GM12878 (cell line): ENCODE data around the gene KIRREL1. TPM values are rescaled to one million over a fixed set of nuclear protein-coding genes. Genes with fewer than 3 reads are reported as not detected.

ENCODE experiments used
- ATAC-seq: fragments of 200-7000 bp; cut with Tn5 transposase; 3 replicates; pipeline ENCODE4 v1.9.1; 2020; ENCODE audit warnings: mild to moderate bottlenecking, moderate library complexity
- BruUV-seq: library from RNA; stranded (reverse); fragments of 400-500 nt; replicated peaks from 2 replicates; lab custom pipeline; 2021; lab: Mats Ljungman, UMichigan
- CTCF ChIA-PET: fragments of 300-600 bp; sonication (Branson Sonifier 250); formaldehyde crosslinking; extraction: SDS; loops from one replicate; lab custom pipeline; 2021; ENCODE audit warnings: inconsistent platforms; lab: Yijun Ruan, JAX
- POLR2A ChIA-PET: fragments of 350-600 bp; formaldehyde crosslinking; extraction: SDS; loops from one replicate; lab custom pipeline; 2021; ENCODE audit warnings: inconsistent platforms; lab: Charles Lee
- RAD21 ChIA-PET: fragments of 300-600 bp; sonication (Branson Sonifier 250); formaldehyde crosslinking; loops from one replicate; lab custom pipeline; 2023; ENCODE audit warnings: antibody characterized with exemption; ENCODE audit not compliant: unreplicated experiment; lab: Charles Lee
- SMC1A ChIA-PET: fragments of 300-600 bp; sonication (Branson Sonifier 250); formaldehyde crosslinking; loops from one replicate; lab custom pipeline; 2023; ENCODE audit not compliant: unreplicated experiment, uncharacterized antibody; lab: Charles Lee
- DNase-seq: peaks from one replicate; pipeline ENCODE4 v3.0.0-alpha.2; 2011; ENCODE audit warnings: low read depth, low spot score
- FAIRE-seq: peaks from 3 replicates; lab custom pipeline; 2011; peaks lifted over from hg19 to GRCh38; lab: Jason Lieb, UNC
- H2AFZ ChIP-seq: 2 replicates; pipeline ENCODE4 v1.6.0; 2011; ENCODE audit warnings: low read depth, low read length, control low read depth; ENCODE audit not compliant: control insufficient read depth
- H3K27ac ChIP-seq: 2 replicates; pipeline ENCODE4 v1.5.1; 2011; ENCODE audit warnings: control low read depth; ENCODE audit not compliant: control insufficient read depth, insufficient read depth
- H3K27me3 ChIP-seq, 2 experiments: replicated peaks in 1 of 2; 2 replicates each; pipeline versions ENCODE4 v1.6.0 to v1.6.1; 2011; ENCODE audit warnings: low read length in 1 of 2; ENCODE audit not compliant: control insufficient read depth in 2 of 2, insufficient read depth in 2 of 2
- H3K36me3 ChIP-seq, 2 experiments: 2 replicates each; pipeline ENCODE4 v1.5.1; 2011; ENCODE audit warnings: low read length in 1 of 2; ENCODE audit not compliant: control insufficient read depth in 2 of 2, insufficient read depth in 2 of 2
- H3K4me1 ChIP-seq: 2 replicates; pipeline ENCODE4 v1.6.1; 2011; ENCODE audit warnings: mild to moderate bottlenecking, low read length, moderate library complexity, mixed read lengths; ENCODE audit not compliant: control insufficient read depth, insufficient read depth
- H3K4me2 ChIP-seq: 2 replicates; pipeline ENCODE4 v1.6.0; 2011; ENCODE audit warnings: control low read depth; ENCODE audit not compliant: control insufficient read depth, insufficient read depth
- H3K4me3 ChIP-seq: fragments of 200-600 bp; sonication (generic); 2 replicates; pipeline ENCODE4 v1.5.1; 2016
- H3K79me2 ChIP-seq: 2 replicates; pipeline ENCODE4 v1.6.0; 2011; ENCODE audit warnings: low read length; ENCODE audit not compliant: control insufficient read depth, insufficient read depth
- H3K9ac ChIP-seq: 2 replicates; pipeline ENCODE4 v1.8.0; 2011; ENCODE audit warnings: low read length, control low read depth, mixed read lengths; ENCODE audit not compliant: control insufficient read depth, insufficient read depth
- H3K9me3 ChIP-seq: replicated peaks from 3 replicates; pipeline ENCODE4 v1.5.1; 2011; ENCODE audit warnings: mild to moderate bottlenecking, low read length; ENCODE audit not compliant: control insufficient read depth, insufficient read depth
- H4K20me1 ChIP-seq: 2 replicates; pipeline ENCODE4 v1.6.0; 2011; ENCODE audit not compliant: control insufficient read depth, insufficient read depth
- ATF3 ChIP-seq: IDR thresholded peaks from 2 replicates; pipeline ENCODE4 v1.6.1; 2011; ENCODE audit warnings: low read depth, mild to moderate bottlenecking, low read length, moderate library complexity, borderline replicate concordance; ENCODE audit errors: extremely low read depth
- CHD1 ChIP-seq: IDR thresholded peaks from 2 replicates; pipeline ENCODE4 v1.6.1; 2012; ENCODE audit warnings: low read depth, low read length, improper control_type of control experiment
- RELB ChIP-seq: fragments of 450-650 bp; IDR thresholded peaks from 2 replicates; pipeline ENCODE4 v1.6.1; 2017; ENCODE audit warnings: low read depth, mild to moderate bottlenecking, moderate library complexity
- WGBS: methylation state at CpG from one replicate; pipeline ENCODE4 v1.1.6; 2016; ENCODE audit warnings: low lambda C conversion rate; ENCODE audit not compliant: insufficient replicate concordance, insufficient coverage; ENCODE audit errors: missing lambda C conversion rate; 5-methylcytosine and 5-hydroxymethylcytosine counted together
- in situ Hi-C: fragments of 300-500 bp; cut with MboI; formaldehyde crosslinking; loops from 9 replicates; pipeline ENCODE4 v1.14.3; 2018; ENCODE audit warnings: mixed read lengths
- intact Hi-C: fragments of 100-400 bp; cut with micrococcal nuclease; formaldehyde crosslinking; loops from one replicate; pipeline ENCODE4 v1.14.2; 2022; ENCODE audit not compliant: unreplicated experiment
- polyA plus RNA-seq, 11 experiments: library from polyadenylated mRNA; depleted of rRNA in 4 of 11; unstranded in 6 of 11; stranded (reverse) in 5 of 11; fragments of >200 nt; fragmentation: Nextera tagmentation in 4 of 11; fragmentation: Illumina TruSeq in 1 of 11; extraction: Ambion mirVana in 4 of 11; extraction: Trizol in 1 of 11; gene quantifications; 1 replicate in 1 of 11; 2 replicates in 10 of 11; pipeline versions ENCODE4 v1.2.1 to v1.2.3, GENCODE V29; 2011 to 2016; ENCODE audit warnings: inconsistent platforms in 2 of 11, missing spikeins in 2 of 11, low read depth in 1 of 11
- total RNA-seq, 4 experiments: library from RNA; depleted of rRNA in 3 of 4; stranded (reverse); fragments of >200 nt in 3 of 4; fragmentation: Illumina TruSeq in 1 of 4; extraction: Trizol in 1 of 4; gene quantifications; 2 replicates each; pipeline versions ENCODE4 v1.2.1 to v1.2.3, GENCODE V29; 2013 to 2021

KIRREL1 gene
- total and polyA plus RNA-seq, 10 of the 15 experiments (the other 5 are each of a cell fraction or from before 2014, with no cell fraction given), result 0.15 TPM; not detected in 9

GRCh38 chr1:157955221-157955620 lies 38.2 kb upstream of the KIRREL1 start:
- no TSS peak for BruUV-seq
- no peaks in the 10 kb centered on the region for H3K79me2 ChIP-seq
- no peak for TF ChIP-seq RELB

GRCh38 chr1:157955857-157956256 lies 37.6 kb upstream of the KIRREL1 start:
- in situ Hi-C loops, result no loop called here
- Histone ChIP-seq H3K27me3 (peaks cover 2 to 10% of the 10 kb centered on the region in 2 experiments; a peak in 2 of 4 replicates), H3K27ac (no peak overlapping the region), H3K79me2 (no peaks in the 10 kb centered on the region), H3K4me2 (no peak overlapping the region), H3K9ac (no peak overlapping the region), H2AFZ (no peak overlapping the region), H3K9me3 (no peaks in the 10 kb centered on the region), H4K20me1 (no peaks in the 10 kb centered on the region), H3K4me3 (no peak overlapping the region), H3K4me1 (no peaks in the 10 kb centered on the region), H3K36me3 (no peaks in the 10 kb centered on the region)
- ChIA-PET POLR2A (no interaction called here), CTCF (no interaction called here), RAD21 (interaction anchor here (1.3 kb wide), 1 partner anchor 169 kb away, joined by 3 read pairs; no protein-coding TSS in a partner anchor), SMC1A (no interaction called here)
- FAIRE-seq, result no peak
- intact Hi-C loops, result no loop called here
- DNase-seq, result no peak
- 23% methylated on average over 6 of the region's 6 CpGs for WGBS
- no peak for ATAC-seq
- no TSS peak for BruUV-seq
- no peak for TF ChIP-seq ATF3
- TF ChIP-seq CHD1, result no peak

More at GRCh38 chr1:157955221-157955620, 38.2 kb upstream of the KIRREL1 start:
- H2AFZ ChIP-seq, result no peak overlapping the region
- H3K4me2 ChIP-seq, result no peak overlapping the region
- no peaks in the 10 kb centered on the region for H3K4me1 ChIP-seq
- H3K4me3 ChIP-seq, result no peak overlapping the region
- no peak for ATAC-seq
- RAD21 ChIA-PET, result no interaction called here
- peaks cover 2 to 10% of the 10 kb centered on the region in 2 experiments; a peak in 2 of 4 replicates for H3K27me3 ChIP-seq
- no peaks in the 10 kb centered on the region for H4K20me1 ChIP-seq
- POLR2A ChIA-PET, result no interaction called here
- no peaks in the 10 kb centered on the region for H3K9me3 ChIP-seq
- CTCF ChIA-PET, result no interaction called here
- SMC1A ChIA-PET, result no interaction called here
- FAIRE-seq, result no peak
- in situ Hi-C loops, result no loop called here
- no peak overlapping the region for H3K27ac ChIP-seq
- H3K9ac ChIP-seq, result no peak overlapping the region
- no peaks in the 10 kb centered on the region for H3K36me3 ChIP-seq
- DNase-seq, result no peak
- intact Hi-C loops, result no loop called here
